HCT116 (cell line): ENCODE data around the gene FST. TPM values are rescaled to one million over a fixed set of nuclear protein-coding genes. Genes with fewer than 3 reads are reported as not detected.

Experiments used
- ATAC-seq: fragments of 200-7000 bp; cut with Tn5 transposase; 2 replicates; pipeline ENCODE4 v1.9.1; 2020; ENCODE audit warnings: mild to moderate bottlenecking, moderate library complexity
- BruUV-seq: library from RNA; stranded (reverse); fragments of 400-500 nt; replicated peaks from 2 replicates; lab custom pipeline; 2021; lab: Mats Ljungman, UMichigan
- CTCF ChIA-PET: fragments of 300-600 bp; sonication (Branson Sonifier 250); formaldehyde crosslinking; loops from one replicate; lab custom pipeline; 2021; ENCODE audit warnings: antibody characterized with exemption; lab: Charles Lee
- POLR2A ChIA-PET: fragments of 300-600, 350-600 bp; sonication (Branson Sonifier 250); formaldehyde crosslinking; loops from one replicate; lab custom pipeline; 2021; ENCODE audit warnings: antibody characterized with exemption; lab: Charles Lee
- RAD21 ChIA-PET, 2 experiments: fragments of 300-600 bp; sonication (Branson Sonifier 250); formaldehyde crosslinking; loops; one replicate each; lab custom pipeline; 2023; ENCODE audit warnings: low total read pairs in 2 of 2; ENCODE audit not compliant: uncharacterized antibody in 2 of 2, unreplicated experiment in 2 of 2, low non-redundant PET in 1 of 2; lab: Charles Lee
- DNase-seq: peaks from one replicate; pipeline ENCODE4 v3.0.0-alpha.2; 2010; ENCODE audit warnings: low read depth, low spot score
- H2AFZ ChIP-seq: fragments of 200-600 bp; shearing (Covaris generic), sonication (generic); 2 replicates; pipeline ENCODE4 v1.6.1; 2017; ENCODE audit warnings: low read depth, mixed run types, mixed read lengths, antibody characterized with exemption, low read length; ENCODE audit not compliant: poor library complexity, severe bottlenecking
- H3K27ac ChIP-seq: 2 replicates; pipeline ENCODE4 v1.5.1; 2012; ENCODE audit warnings: low read depth, low read length
- H3K27me3 ChIP-seq: fragments of 200-600 bp; sonication (generic); 2 replicates; pipeline ENCODE4 v1.6.1; 2016; ENCODE audit warnings: mixed run types, low read length, mixed read lengths; ENCODE audit not compliant: insufficient read depth
- H3K36me3 ChIP-seq, 2 experiments: fragments of 200-500 bp in 1 of 2; fragments of 200-600 bp in 1 of 2; sonication (Bioruptor generic) in 1 of 2; sonication (generic) in 1 of 2; 2 replicates each; pipeline versions ENCODE4 v1.5.1 to v1.6.1; 2014 to 2016; ENCODE audit warnings: low read length in 2 of 2, inconsistent platforms in 1 of 2, mixed read lengths in 1 of 2, mixed run types in 1 of 2; ENCODE audit not compliant: insufficient read depth in 2 of 2, control insufficient read depth in 1 of 2
- H3K4me1 ChIP-seq, 2 experiments: fragments of 200-600 bp in 1 of 2; sonication (generic) in 1 of 2; 2 replicates each; pipeline versions ENCODE4 v1.5.1 to v1.6.1; 2012 to 2017; ENCODE audit warnings: low read length in 2 of 2, inconsistent platforms in 1 of 2, mild to moderate bottlenecking in 1 of 2, mixed read lengths in 1 of 2, mixed run types in 1 of 2, moderate library complexity in 1 of 2; ENCODE audit not compliant: insufficient read depth in 2 of 2, control insufficient read depth in 1 of 2
- H3K4me2 ChIP-seq: fragments of 200-600 bp; sonication (generic); 2 replicates; pipeline ENCODE4 v1.6.1; 2017; ENCODE audit warnings: mixed run types, low read length, mixed read lengths
- H3K4me3 ChIP-seq, 2 experiments: fragments of 200-600 bp in 1 of 2; sonication (generic) in 1 of 2; replicated peaks in 1 of 2; 2 replicates each; pipeline ENCODE4 v1.5.1; 2011 to 2016; ENCODE audit warnings: low read length in 2 of 2, control low read depth in 1 of 2, low read depth in 1 of 2, mild to moderate bottlenecking in 1 of 2, mixed read lengths in 1 of 2, mixed run types in 1 of 2
- H3K79me2 ChIP-seq: fragments of 200-600 bp; sonication (generic); 2 replicates; pipeline ENCODE4 v1.6.1; 2017; ENCODE audit warnings: mild to moderate bottlenecking, mixed run types, low read length, moderate library complexity, mixed read lengths; ENCODE audit not compliant: insufficient read depth
- H3K9ac ChIP-seq: fragments of 200-600 bp; sonication (generic); 2 replicates; pipeline ENCODE4 v1.6.1; 2016; ENCODE audit warnings: low read length, mixed read lengths
- H3K9me2 ChIP-seq: fragments of 200-600 bp; sonication (generic), shearing (Covaris generic); 2 replicates; pipeline ENCODE4 v1.6.1; 2017; ENCODE audit warnings: mixed run types, mild to moderate bottlenecking, moderate library complexity; ENCODE audit not compliant: insufficient read depth
- H3K9me3 ChIP-seq, 2 experiments: fragments of 200-500 bp in 1 of 2; fragments of 200-600 bp in 1 of 2; sonication (Bioruptor generic) in 1 of 2; sonication (generic) in 1 of 2; 2 replicates each; pipeline ENCODE4 v1.6.1; 2014 to 2017; ENCODE audit warnings: low read length in 2 of 2, mixed read lengths in 2 of 2, inconsistent platforms in 1 of 2, low read depth in 1 of 2, mild to moderate bottlenecking in 1 of 2, mixed run types in 1 of 2, moderate library complexity in 1 of 2; ENCODE audit not compliant: control insufficient read depth in 1 of 2, insufficient read depth in 1 of 2
- H4K20me1 ChIP-seq: fragments of 200-600 bp; sonication (generic), shearing (Covaris generic); 2 replicates; pipeline ENCODE4 v1.6.1; 2017; ENCODE audit warnings: mixed run types, mild to moderate bottlenecking, moderate library complexity; ENCODE audit not compliant: insufficient read depth
- ATF3 ChIP-seq: IDR thresholded peaks from 2 replicates; pipeline ENCODE4 v1.6.1; 2012
- CBX3 ChIP-seq: IDR thresholded peaks from 2 replicates; pipeline ENCODE4 v1.6.1; 2012; ENCODE audit warnings: low read depth
- CEBPB ChIP-seq: IDR thresholded peaks from 2 replicates; pipeline ENCODE4 v1.6.1; 2012; ENCODE audit warnings: low read depth
- CTCF ChIP-seq, 3 experiments: fragments of 200-600 bp in 1 of 3; sonication (generic) in 1 of 3; IDR thresholded peaks in 2 of 3; conservative IDR thresholded peaks in 1 of 3; 2 replicates each; pipeline ENCODE4 v1.5.1; 2012 to 2017; ENCODE audit warnings: low read depth in 2 of 3, low read length in 2 of 3, antibody characterized with exemption in 1 of 3, borderline replicate concordance in 1 of 3, control low read depth in 1 of 3, mild to moderate bottlenecking in 1 of 3, mixed read lengths in 1 of 3, mixed run types in 1 of 3, moderate library complexity in 1 of 3; ENCODE audit not compliant: insufficient read depth in 1 of 3
- ELF1 ChIP-seq: IDR thresholded peaks from 2 replicates; pipeline ENCODE4 v1.6.1; 2012; ENCODE audit warnings: low read depth, borderline replicate concordance
- EZH2phosphoT487 ChIP-seq: fragments of 200-600 bp; IDR thresholded peaks from 2 replicates; pipeline ENCODE4 v1.6.1; 2018; ENCODE audit warnings: antibody characterized with exemption, borderline replicate concordance
- MAX ChIP-seq: IDR thresholded peaks from 2 replicates; pipeline ENCODE4 v1.6.1; 2012
- POLR2A ChIP-seq: IDR thresholded peaks from 2 replicates; pipeline ENCODE4 v1.7.0; 2011; ENCODE audit warnings: borderline replicate concordance; ENCODE audit not compliant: insufficient read depth, insufficient read length; ENCODE audit errors: extremely low read depth
- POLR2AphosphoS5 ChIP-seq: IDR thresholded peaks from 2 replicates; pipeline ENCODE4 v1.6.1; 2011; ENCODE audit warnings: mild to moderate bottlenecking, low read depth, low read length, moderate library complexity
- RAD21 ChIP-seq: IDR thresholded peaks from 2 replicates; pipeline ENCODE4 v1.6.1; 2012; ENCODE audit warnings: low read depth, mild to moderate bottlenecking
- REST ChIP-seq: IDR thresholded peaks from 2 replicates; pipeline ENCODE4 v1.6.1; 2012; ENCODE audit warnings: low read depth
- SIN3A ChIP-seq: IDR thresholded peaks from 2 replicates; pipeline ENCODE4 v1.6.1; 2012; ENCODE audit warnings: low read depth
- TCF7L2 ChIP-seq: IDR thresholded peaks from 2 replicates; pipeline ENCODE4 v1.7.0; 2011; ENCODE audit warnings: borderline replicate concordance, inconsistent platforms; ENCODE audit not compliant: insufficient read depth, insufficient read length; ENCODE audit errors: extremely low read depth
- YY1 ChIP-seq: IDR thresholded peaks from 2 replicates; pipeline ENCODE4 v1.6.1; 2011; ENCODE audit warnings: low read length, low read depth, moderate library complexity, mild to moderate bottlenecking; ENCODE audit not compliant: insufficient replicate concordance; ENCODE audit errors: extremely low read depth
- ZFX ChIP-seq: fragments of 450-650 bp; IDR thresholded peaks from 2 replicates; pipeline ENCODE4 v1.6.1; 2017
- ZNF274 ChIP-seq: fragments of 200-500 bp; sonication (Bioruptor generic); IDR thresholded peaks from 2 replicates; pipeline ENCODE4 v1.6.1; 2014; ENCODE audit warnings: mild to moderate bottlenecking, low read depth, low read length, inconsistent platforms
- intact Hi-C: fragments of 100-400 bp; cut with micrococcal nuclease; formaldehyde crosslinking; loops from 2 replicates; pipeline ENCODE4 v1.10.0; 2022
- total RNA-seq: library from RNA; stranded (reverse); gene quantifications from one replicate; pipeline ENCODE4 v1.2.1, GENCODE V29; 2021; ENCODE audit not compliant: unreplicated experiment

FST gene
- total RNA-seq, 1 experiment from 2014 or later: 0.34 TPM

- Histone ChIP-seq H2AFZ (peak overlapping the region; percentile 86), H3K9me3 (no peaks in the 10 kb centered on the region)
- DNase-seq: no peak
- TF ChIP-seq CBX3 (no peak), MAX (no peak), POLR2A (no peak), CTCF (IDR thresholded peaks at IDR 0.05 in 2 of 3, conservative IDR thresholded peaks at IDR 0.05 in 1 of 3; ENCODE audit: borderline replicate concordance in 1 of 3, insufficient read depth in 1 of 3, low read depth in 2 of 3, low read length in 2 of 3) (no peak), ZFX (no peak), EZH2phosphoT487 (no peak), RAD21 (no peak), POLR2AphosphoS5 (no peak), ATF3 (no peak), ELF1 (no peak), CEBPB (no peak), SIN3A (no peak), TCF7L2 (no peak), YY1 (no peak), ZNF274 (no peak), REST (no peak)
- TF ChIP-seq, all 23 proteins: peak for 0
- Histone ChIP-seq H3K4me2 (peak overlapping the region; percentile 87), H4K20me1 (no peaks in the 10 kb centered on the region), H3K4me1 (peaks cover 0 to 31% of the 10 kb centered on the region in 2 experiments; a peak in 3 of 4 replicates), H3K9me2 (no peaks in the 10 kb centered on the region), H3K79me2 (no peaks in the 10 kb centered on the region), H3K9ac (no peak overlapping the region), H3K27me3 (peaks cover 13% of the 10 kb centered on the region; the same call in 1 of the 2 replicates), H3K27ac (no peak overlapping the region), H3K36me3 (no peaks in the 10 kb centered on the region), H3K4me3 (peak overlapping the region; percentile 44 to 53)
- ChIA-PET POLR2A (no interaction called here), CTCF (no interaction called here), RAD21 (interaction anchor here in 1 of 2 experiments (0.7 kb wide), 1 partner anchor 694 kb away, joined by 4 read pairs; no protein-coding TSS in a partner anchor)
- intact Hi-C loops: loop anchor here (2.0 to 5.0 kb wide), 2 partner anchors 392 to 738 kb away; no protein-coding TSS in a partner anchor
- no peak for ATAC-seq
- no TSS peak for BruUV-seq
Measured at GRCh38 chr5:53479045-53479589, 1.3 kb upstream of the FST start.
